HG02973 (cell line): Measurements from ENCODE around the gene C14orf132.
"Not testable (repeated sequence)": the region's sequence is repeated elsewhere in the genome, so short reads cannot be mapped to it uniquely, and the experiment has no call there.

Source experiments
- ATAC-seq: cut with Tn5 transposase; IDR thresholded peaks from one replicate; pipeline ENCODE4 v1.9.1; 2021; ENCODE audit warnings: moderate library complexity; ENCODE audit not compliant: unreplicated experiment

C14orf132 gene

DNA sequence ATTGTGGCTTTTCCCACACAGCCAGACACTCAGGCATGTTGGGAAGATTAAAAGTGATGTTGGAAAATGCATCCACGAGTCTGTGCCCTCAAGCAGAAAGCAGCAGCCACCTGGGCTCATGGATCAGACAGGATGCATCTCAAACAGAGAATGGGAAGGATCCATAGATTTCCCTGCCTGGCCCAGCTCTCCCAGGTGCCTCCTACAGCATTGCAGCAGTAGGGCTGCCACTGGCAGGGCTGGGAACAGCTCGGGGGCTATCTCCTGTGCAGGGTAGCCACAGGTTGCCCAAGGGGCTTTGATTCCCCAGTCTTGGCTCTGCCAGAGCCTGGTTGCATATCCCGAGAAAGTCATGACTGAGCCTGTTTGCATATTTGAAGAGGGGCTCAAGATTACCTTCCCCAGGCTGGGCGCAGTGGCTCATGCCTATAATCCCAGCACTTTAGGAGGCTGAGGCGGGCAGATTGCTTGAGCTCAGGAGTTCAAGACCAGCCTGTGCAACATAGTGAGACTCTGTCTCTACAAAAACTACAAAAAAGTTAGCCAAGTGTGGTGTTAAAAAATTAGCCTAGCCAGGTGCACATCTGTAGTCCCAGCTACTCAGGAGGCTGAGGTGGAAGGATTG lies 19.5 kb downstream of the C14orf132 start:
- ATAC-seq: no peak

DNA sequence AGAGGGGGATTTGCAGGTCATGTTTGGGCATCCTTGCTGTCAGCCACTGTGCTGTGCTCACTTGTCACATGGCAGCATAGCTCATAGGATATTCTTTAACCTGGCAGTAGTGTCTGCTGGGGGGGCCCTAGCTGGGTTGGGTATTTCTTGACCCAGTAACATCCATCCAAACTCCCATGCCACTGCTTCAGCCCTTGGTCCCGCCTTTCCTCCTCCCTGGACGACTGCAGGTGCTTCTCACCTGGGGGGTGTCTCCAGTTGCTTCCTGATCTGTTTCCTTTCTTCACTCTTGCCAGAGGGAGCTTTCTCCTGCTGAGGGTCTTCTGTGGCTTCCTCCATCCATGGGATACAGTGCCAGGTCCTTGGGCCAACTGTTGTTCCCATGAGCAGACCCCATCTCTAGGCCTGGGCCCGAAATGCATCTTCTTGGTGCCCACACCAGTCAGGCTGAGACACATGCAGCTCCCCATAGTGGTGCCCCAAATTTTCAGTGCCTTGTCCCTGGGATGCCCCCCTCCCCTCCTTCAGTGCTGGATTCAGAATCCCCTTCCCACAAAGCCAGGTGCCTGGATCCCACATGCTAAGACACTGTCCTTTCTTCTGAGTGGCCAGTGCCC lies 20.5 kb downstream of the C14orf132 start:
- ATAC-seq: no peak

GRCh38 chr14:96060186-96060933 lies 21.2 kb downstream of the C14orf132 start:
- ATAC-seq: no peak

DNA sequence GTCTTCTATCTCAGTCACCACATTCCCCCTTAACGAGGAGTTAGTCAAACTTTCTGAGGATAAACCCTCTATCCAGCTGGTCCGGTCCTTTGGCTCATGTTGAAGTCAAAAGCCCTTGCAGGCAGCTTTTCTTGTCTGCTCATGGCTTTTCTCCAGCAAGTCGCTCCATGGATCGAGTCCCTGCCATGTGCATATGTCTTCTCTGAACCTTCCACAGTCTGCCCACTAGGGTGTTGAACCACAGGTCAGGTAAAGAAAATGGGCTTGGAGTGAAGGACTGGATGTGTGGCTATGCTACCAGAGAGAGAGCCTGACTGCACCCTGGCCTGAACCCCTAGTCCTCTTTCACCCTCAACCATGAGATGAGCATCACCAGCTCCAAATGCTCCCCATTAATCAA lies 22.8 kb downstream of the C14orf132 start:
- no peak for ATAC-seq

- ATAC-seq: no peak
These were observed 23.3 kb downstream of the C14orf132 start for GRCh38 chr14:96062506-96062905.

GRCh38 chr14:96064866-96065265 lies 25.7 kb downstream of the C14orf132 start:
- no peak for ATAC-seq

- ATAC-seq: no peak
These were observed 26.7 kb downstream of the C14orf132 start for GRCh38 chr14:96065661-96066459.

- ATAC-seq: no peak
These were observed 27.8 kb downstream of the C14orf132 start for GRCh38 chr14:96066976-96067375.

DNA sequence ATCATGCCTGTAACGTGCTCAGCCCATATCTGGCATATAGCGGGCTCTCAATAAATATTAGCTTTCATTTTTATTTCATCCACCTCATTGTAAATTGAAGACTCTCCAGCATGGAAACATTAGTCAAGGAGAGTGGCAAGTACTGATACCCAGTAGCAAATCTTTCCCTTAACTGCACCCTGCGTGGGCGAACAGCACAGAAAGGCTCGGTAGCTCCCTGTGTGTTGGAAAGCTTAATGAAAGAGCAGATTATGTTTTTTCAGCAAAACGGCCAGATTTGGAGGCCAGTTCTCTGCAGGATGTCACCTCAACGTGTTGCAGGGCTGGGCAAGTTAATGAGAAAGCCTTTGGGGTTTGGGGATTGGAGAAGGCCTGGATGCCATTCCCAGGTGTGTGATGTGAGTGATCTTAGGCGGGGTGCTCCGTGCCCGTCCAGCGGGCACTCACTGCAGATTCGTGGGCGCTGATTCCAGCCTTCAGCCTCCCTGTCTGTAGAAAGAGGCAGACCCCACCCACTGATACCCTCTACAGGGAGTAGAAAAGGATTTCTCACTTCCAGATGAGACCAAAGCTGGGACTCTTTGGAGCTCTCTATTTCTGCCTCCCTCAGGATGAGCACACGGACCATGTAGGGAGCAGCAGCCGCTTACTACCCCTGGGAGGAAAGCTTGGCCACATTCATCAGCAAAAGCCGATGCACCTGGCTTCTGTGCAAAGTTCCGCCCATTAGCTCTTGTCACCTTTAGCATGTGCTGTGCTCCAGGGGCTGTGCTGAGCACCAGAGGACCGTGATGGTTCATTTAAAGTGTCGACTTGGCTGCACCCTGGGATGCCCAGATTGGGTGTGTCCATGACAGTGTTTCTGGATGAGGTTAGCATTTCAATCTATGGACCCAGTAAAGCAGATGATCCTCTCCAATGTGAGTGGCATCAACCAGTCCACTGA lies 29.1 kb downstream of the C14orf132 start:
- no peak for ATAC-seq

- ATAC-seq: no peak
These were observed 30.3 kb downstream of the C14orf132 start for GRCh38 chr14:96069421-96069820.

GRCh38 chr14:96071561-96071960 lies 32.4 kb downstream of the C14orf132 start:
- ATAC-seq: no peak

- ATAC-seq: no peak
These were observed 32.9 kb downstream of the C14orf132 start for GRCh38 chr14:96072076-96072475.

- ATAC-seq: no peak
These were observed 33.6 kb downstream of the C14orf132 start for GRCh38 chr14:96072746-96073145.

DNA sequence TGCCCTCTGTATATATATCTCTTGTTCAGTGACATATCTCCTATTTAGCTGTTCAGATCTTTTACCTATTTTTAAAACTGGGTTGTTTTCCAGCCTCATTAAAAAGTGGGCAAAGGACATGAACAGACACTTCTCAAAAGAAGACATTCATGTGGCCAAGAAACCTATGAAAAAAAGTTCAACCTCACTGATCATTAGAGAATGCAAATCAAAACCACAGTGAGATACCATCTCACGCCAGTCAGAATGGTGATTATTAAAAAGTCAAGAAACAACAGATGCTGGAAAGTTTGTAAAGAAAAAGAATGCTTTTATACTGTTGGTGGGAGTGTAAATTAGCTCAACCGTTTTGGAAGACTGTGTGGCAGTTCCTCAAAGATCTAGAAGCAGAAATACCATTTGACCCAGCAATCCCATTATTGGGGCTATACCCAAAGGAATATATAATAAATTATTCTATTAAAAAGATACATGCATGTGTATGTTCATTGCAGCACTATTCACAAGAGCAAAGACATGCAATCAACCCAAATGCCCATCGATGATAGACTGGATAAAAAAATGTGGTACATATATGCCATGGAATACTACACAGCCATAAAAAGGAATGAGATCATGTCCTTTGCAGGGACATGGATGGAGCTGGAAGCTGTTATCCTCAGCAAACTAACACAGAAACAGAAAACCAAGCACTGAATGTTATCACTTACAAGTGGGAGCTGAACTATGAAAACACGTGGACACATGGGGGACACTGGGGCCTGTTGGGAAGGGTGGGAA lies 34.3 kb downstream of the C14orf132 start:
- not testable (repeated sequence) for ATAC-seq

GRCh38 chr14:96077983-96078624 lies 38.9 kb downstream of the C14orf132 start:
- no peak for ATAC-seq

GRCh38 chr14:96078625-96079016 lies 39.5 kb downstream of the C14orf132 start:
- ATAC-seq: no peak

GRCh38 chr14:96079066-96079465 lies 39.9 kb downstream of the C14orf132 start:
- no peak for ATAC-seq

DNA sequence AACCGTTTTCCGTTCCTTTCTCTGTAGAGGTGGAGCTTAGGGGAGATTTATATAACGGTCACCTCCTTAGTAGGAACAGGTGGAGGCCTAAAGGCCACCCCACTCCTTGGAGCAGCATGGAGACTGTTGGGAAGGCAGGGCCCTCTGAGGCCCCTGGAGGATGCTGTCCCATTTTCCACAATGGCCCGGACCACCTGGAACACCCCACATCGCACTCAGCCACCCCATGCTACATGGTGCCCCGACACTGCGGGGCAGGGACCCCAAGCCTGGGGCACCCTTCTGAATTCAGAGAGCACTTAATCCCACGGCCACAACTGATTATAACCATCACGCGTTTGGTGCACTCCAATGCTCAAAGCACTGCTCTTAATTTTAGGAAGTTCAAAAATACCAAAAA lies 41.4 kb downstream of the C14orf132 start:
- no peak for ATAC-seq

GRCh38 chr14:96081224-96081623 lies 42.1 kb downstream of the C14orf132 start:
- ATAC-seq: no peak
